HepG2 (cell line): ENCODE measurements around the gene SLC16A5. TPM values are rescaled to one million over a fixed set of nuclear protein-coding genes. Genes with fewer than 3 reads are reported as not detected.
A peak's percentile ranks its signal among the peaks of the same experiment; 100 is the strongest.

Experiments used
- DNMT1 ChIP-seq: sonication (generic); formaldehyde crosslinking; IDR thresholded peaks from 2 replicates; pipeline ENCODE4 v1.5.1; 2020; ENCODE audit warnings: mild to moderate bottlenecking, missing genetic modification reagents
- FOXO4 ChIP-seq: sonication (generic); formaldehyde crosslinking; conservative IDR thresholded peaks from 2 replicates; pipeline ENCODE4 v1.8.1; 2023; ENCODE audit warnings: missing genetic modification reagents
- GATAD1 ChIP-seq: IDR thresholded peaks from 2 replicates; pipeline ENCODE4 v1.6.1; 2016; ENCODE audit warnings: missing genetic modification reagents, missing compliant biosample characterization
- IRF2 ChIP-seq: IDR thresholded peaks from 2 replicates; pipeline ENCODE4 v1.6.1; 2018; ENCODE audit warnings: missing genetic modification reagents, missing compliant biosample characterization
- KLF6 ChIP-seq: IDR thresholded peaks from 2 replicates; pipeline ENCODE4 v1.8.0; 2016; ENCODE audit warnings: missing biosample characterization, missing genetic modification reagents
- MBD4 ChIP-seq: IDR thresholded peaks from 2 replicates; pipeline ENCODE4 v1.6.1; 2012; ENCODE audit warnings: low read length, inconsistent platforms, borderline replicate concordance
- RBM22 ChIP-seq: fragments of 200-400 bp; formaldehyde crosslinking; optimal IDR thresholded peaks from 2 replicates; pipeline ENCODE3; 2017; ENCODE audit warnings: mild to moderate bottlenecking, low read length, moderate library complexity
- TEAD3 ChIP-seq: optimal IDR thresholded peaks from 2 replicates; pipeline ENCODE3; 2016; ENCODE audit warnings: borderline replicate concordance
- YEATS4 ChIP-seq: sonication (generic); formaldehyde crosslinking; IDR thresholded peaks from 2 replicates; pipeline ENCODE4 v1.4.0; 2020; ENCODE audit warnings: missing genetic modification reagents, borderline replicate concordance
- ZBTB34 ChIP-seq: sonication (generic); formaldehyde crosslinking; IDR thresholded peaks from 2 replicates; pipeline ENCODE4 v1.8.0; 2022; ENCODE audit warnings: mild to moderate bottlenecking, missing genetic modification reagents
- ZBTB44 ChIP-seq: sonication (generic); formaldehyde crosslinking; IDR thresholded peaks from 2 replicates; pipeline ENCODE4 v1.4.0; 2020; ENCODE audit warnings: missing genetic modification reagents
- ZFP36 ChIP-seq: fragments of 150-350 bp; IDR thresholded peaks from 2 replicates; pipeline ENCODE4 v1.6.1; 2018; ENCODE audit warnings: borderline replicate concordance, low read length, low read depth; ENCODE audit not compliant: partially characterized antibody
- ZNF407 ChIP-seq: sonication (generic); formaldehyde crosslinking; IDR thresholded peaks from one replicate; pipeline ENCODE4 v1.5.1; 2020; ENCODE audit warnings: mild to moderate bottlenecking, missing genetic modification reagents; ENCODE audit errors: not compliant biosample characterization
- ZNF775 ChIP-seq: sonication (generic); formaldehyde crosslinking; IDR thresholded peaks from 2 replicates; pipeline ENCODE4 v1.4.0; 2020; ENCODE audit warnings: missing genetic modification reagents, mild to moderate bottlenecking, moderate library complexity, borderline replicate concordance
- ZNF879 ChIP-seq: sonication (generic); formaldehyde crosslinking; IDR thresholded peaks from 2 replicates; pipeline ENCODE4 v1.8.1; 2023; ENCODE audit warnings: missing genetic modification reagents
- polyA plus RNA-seq, 8 experiments: library from polyadenylated mRNA; depleted of rRNA in 3 of 8; stranded (reverse) in 7 of 8; unstranded in 1 of 8; fragments of >200 nt; fragmentation: Illumina TruSeq in 4 of 8; extraction: Trizol in 4 of 8; gene quantifications; 2 replicates each; pipeline versions ENCODE4 v1.2.1 to v1.2.3, GENCODE V29; 2011 to 2016; ENCODE audit warnings: low read depth in 4 of 8, missing spikeins in 1 of 8, mixed read lengths in 1 of 8; ENCODE audit not compliant: insufficient read depth in 1 of 8
- total RNA-seq, 5 experiments: library from RNA; depleted of rRNA; stranded (reverse); fragments of >200 nt; fragmentation: Illumina TruSeq; extraction: Trizol; gene quantifications; 2 replicates each; pipeline ENCODE4 v1.2.3, GENCODE V29; 2016; ENCODE audit warnings: low read depth in 1 of 5

Gene SLC16A5
- total and polyA plus RNA-seq, 2 of the 13 experiments (the other 11 are each of a cell fraction or from before 2014, with no cell fraction given), result 0.69 to 5.6 TPM

- TF ChIP-seq ZNF879 (CRISPR knock-in tag) (no peak), KLF6 (CRISPR knock-in tag) (peak; percentile 88), IRF2 (peak; percentile 88), ZNF775 (CRISPR knock-in tag) (no peak), ZFP36 (no peak), MBD4 (no peak), GATAD1 (peak; percentile 74), FOXO4 (CRISPR knock-in tag) (no peak), ZNF407 (peak; percentile 58), TEAD3 (CRISPR knock-in tag) (peak; percentile 63), ZBTB34 (peak; percentile 77; the same call in 1 of the 2 replicates), RBM22 (no peak), ZBTB44 (0 out of 2 replicates have a peak, but pooled peaks have one; percentile 4), YEATS4 (CRISPR knock-in tag) (peak; percentile 94), DNMT1 (no peak)
Observed at GRCh38 chr17:75154195-75155106, 66.7 kb downstream of the SLC16A5 start, which contains the start of gene JPT1 (continued).
